AML-193 (cell line): ENCODE results near the gene NUF2.
"Not testable (repeated sequence)": the region's sequence is repeated elsewhere in the genome, so short reads cannot be mapped to it uniquely, and the experiment has no call there.

Experiments used
- DNase-seq, 2 experiments: peaks; one replicate each; lab custom pipeline; 2025; lab: John Stamatoyannopoulos, UW

NUF2 gene

GRCh38 chr1:163335216-163335615, 13.5 kb downstream of the NUF2 start:
- DNase-seq = no peak

DNA sequence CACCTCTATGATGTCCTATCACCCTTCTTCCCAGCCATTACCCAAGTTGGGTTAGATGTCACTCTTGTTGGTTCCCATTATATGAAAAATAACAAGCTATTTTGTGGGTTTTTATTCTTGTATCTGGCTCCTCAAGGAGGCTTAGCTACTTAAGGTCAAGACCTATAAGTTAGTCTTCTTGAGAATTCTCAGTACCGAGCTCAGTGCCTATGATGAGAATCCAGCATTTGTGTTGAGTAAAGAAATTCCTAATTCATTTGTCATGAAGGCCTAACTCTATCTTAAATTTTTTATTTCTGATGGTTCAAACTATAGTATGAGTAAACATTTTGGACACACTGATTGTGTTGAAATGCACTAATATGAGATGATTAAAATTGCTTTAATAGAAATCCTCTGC, 15.9 kb downstream of the NUF2 start:
- DNase-seq = no peak

DNA sequence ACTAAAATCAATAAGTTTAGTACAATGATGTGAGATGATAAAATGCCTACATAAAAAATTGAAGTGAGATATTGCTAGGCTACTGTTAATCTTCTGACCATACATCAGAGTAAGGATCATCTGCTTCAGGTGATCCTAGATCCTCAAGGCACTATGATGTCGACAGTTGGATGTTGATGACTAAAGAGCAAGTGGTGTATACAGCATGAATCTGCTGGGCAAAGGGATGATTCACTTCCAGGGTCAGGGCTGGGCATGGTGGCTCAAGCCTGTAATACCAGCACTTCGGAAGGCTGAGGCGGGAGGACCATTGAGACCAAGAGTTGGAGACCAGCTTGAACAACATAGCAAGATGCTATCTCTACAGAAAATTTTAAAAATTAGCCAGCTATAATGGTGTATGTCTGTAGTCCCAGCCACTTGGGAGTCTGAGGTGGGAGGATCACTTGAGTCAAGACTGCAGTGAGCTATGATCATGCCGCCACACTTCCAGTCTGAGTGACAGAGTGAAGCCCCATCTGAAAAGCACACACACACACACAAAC, 24.6 kb downstream of the NUF2 start:
- DNase-seq = no peak

GRCh38 chr1:163347106-163347505, 25.4 kb downstream of the NUF2 start:
- DNase-seq = no peak

DNA sequence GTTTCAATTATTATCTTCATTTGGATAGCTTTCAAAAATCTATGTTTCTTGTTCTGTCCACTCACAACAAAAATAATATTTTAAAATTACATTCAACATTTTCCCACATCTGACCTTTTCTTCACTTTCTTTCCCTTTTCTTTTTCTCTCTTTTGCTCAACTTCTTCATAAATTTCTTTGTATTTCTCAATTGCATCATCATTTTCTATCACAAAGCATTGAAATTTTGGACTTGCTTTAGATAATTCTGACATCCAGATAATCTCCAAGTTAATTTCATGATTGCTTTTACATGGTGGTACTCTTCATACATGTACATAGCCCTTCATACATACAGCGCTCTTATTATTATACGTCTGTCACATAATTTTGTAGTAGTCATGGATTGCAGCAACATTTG, 30.2 kb downstream of the NUF2 start:
- no peak for DNase-seq

GRCh38 chr1:163357378-163357777, 35.6 kb downstream of the NUF2 start:
- no peak for DNase-seq

DNA sequence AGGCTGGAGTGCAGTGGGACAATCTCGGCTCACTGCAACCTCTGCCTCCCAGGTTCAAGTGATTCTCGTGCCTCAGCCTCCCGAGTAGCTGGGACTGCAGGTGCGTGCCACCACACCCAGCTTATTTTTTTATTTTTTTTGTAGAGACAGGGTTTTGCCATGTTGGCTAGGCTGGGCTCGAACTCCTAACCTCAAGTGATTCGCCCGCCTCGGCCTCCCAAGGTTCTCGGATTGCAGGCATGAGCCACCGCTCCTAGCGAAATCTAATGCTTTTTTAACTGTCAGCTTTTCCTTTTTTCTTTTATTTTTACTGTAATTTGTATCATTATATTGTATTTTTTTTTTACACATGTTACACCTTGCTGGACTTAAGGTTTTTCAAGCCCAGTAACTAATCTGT, 36.4 kb downstream of the NUF2 start:
- not testable (repeated sequence) for DNase-seq

DNA sequence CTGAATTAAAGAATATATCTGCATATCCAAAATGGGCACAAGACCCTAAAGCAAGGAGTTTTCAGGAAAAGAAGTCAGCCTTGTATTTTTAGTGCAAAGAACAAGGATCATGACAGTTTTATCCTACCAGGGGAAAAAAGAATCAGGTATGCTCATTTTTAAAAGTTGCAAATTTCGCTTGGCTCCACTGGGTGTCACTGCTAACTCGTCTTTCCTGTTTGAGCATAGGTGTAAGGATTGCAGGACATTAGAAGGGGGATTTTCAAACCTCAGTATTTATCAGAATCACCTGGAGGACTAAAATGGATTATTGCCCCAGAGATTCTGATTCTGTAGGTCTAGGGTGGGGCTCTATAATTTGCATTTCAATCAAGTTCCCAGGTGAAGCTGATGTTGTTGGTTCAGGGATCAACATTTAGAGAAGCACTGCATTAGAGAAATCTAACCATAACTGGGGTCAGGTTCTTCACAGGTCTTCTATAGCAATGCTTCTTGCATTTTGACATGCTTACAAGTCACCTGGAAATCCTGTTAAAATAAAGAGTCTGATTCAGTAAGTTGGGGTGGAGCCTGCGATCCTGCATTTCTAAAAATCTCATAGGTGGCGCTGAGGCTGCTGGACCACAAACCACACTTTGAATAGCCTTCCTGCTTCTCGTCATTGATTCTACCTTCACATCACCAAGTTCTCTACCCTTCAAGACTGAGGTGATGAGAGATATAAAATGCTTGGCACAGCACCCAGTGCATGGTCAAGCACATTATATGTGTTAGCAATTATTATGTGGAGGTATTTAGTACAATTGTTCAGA, 39.6 kb downstream of the NUF2 start:
- DNase-seq = peak in 1 of 2 experiments; percentile 25

DNA sequence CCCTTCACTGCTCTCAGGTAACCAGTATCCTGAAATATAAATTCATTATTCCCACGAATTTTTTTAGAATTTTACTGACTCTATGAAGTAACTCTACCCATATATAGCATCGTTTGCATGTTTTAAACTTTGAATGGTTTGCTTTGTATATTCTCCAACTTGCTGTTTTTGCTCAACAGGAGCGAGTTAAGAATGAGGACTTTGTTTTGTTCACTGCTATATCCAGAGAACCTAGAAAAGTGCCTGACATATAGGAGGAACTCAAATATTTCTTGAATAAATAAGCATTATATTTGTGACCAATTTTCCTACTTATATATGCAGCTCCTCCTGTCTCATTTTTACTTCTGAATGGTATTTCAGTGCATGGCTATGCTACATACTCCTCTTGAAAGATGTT, 43.4 kb downstream of the NUF2 start:
- DNase-seq = no peak

GRCh38 chr1:163366555-163366954, 44.8 kb downstream of the NUF2 start:
- no peak for DNase-seq

DNA sequence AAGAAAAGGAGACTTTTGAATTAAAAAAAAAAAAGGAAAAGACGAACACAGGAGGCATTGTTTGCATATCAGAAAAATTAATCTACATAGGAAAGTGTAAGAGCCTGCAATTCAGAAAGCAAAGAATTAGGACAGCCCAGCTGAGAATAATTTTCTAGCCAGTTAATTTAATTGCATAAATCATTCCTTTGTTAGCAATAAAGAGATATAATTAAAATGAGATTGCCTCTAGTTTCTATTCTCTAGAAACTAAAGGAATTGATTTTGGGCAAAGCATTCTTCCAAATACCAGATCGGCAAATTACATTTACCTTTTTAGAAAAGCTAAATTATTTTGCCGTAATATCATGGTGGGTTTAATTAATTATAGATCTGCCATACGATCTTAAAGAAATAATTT, 46.0 kb downstream of the NUF2 start:
- DNase-seq = no peak

DNA sequence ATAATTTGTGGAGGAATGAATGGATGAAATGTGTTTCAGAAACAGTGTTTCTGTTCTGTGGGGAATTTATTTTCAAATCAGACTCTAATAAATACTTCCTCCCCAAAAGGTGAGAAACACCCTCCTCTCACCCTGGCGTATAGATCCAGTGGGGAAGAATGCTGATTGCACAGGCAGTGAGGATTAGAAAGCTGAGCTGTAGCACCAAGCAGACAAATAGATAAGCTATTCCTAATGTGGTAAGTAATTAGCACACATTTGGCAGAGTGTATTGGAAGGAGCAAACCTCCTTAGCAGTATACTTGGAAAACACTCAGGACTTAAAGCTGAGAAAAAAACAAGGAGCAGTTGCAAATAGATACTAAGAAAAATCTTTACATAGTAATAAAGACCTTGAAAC, 50.8 kb downstream of the NUF2 start:
- DNase-seq = no peak

- DNase-seq = no peak
These were observed 56.8 kb downstream of the NUF2 start for GRCh38 chr1:163378554-163378953.

- DNase-seq = no peak
These were observed 58.0 kb downstream of the NUF2 start for GRCh38 chr1:163379801-163380200.

- no peak for DNase-seq
These were observed 59.9 kb downstream of the NUF2 start for GRCh38 chr1:163381487-163382184.

GRCh38 chr1:163382395-163382794, 60.6 kb downstream of the NUF2 start:
- no peak for DNase-seq

DNA sequence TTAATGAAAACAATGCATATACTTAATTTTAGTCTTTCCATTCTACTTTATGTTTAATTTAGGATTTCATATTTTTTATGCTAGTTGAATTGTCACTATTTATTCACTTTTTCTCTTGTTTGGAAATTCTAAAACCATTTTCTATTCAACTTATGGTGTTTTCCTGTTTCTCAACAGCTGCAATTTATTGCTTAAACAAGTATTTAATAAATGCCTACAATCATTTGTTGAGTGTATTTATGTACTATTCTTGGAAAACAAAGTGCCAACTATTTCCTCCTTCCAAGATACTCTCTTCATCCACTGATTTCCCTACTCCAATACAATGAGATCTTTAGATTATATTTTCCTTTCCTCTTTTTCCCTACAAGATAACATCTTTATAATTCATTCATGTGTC, 65.4 kb downstream of the NUF2 start:
- DNase-seq = no peak

GRCh38 chr1:163388970-163389369, 67.2 kb downstream of the NUF2 start:
- no peak for DNase-seq

GRCh38 chr1:163395790-163396189, 74.0 kb downstream of the NUF2 start:
- DNase-seq = no peak

- no peak for DNase-seq
These were observed 75.9 kb downstream of the NUF2 start for GRCh38 chr1:163397451-163398200.

DNA sequence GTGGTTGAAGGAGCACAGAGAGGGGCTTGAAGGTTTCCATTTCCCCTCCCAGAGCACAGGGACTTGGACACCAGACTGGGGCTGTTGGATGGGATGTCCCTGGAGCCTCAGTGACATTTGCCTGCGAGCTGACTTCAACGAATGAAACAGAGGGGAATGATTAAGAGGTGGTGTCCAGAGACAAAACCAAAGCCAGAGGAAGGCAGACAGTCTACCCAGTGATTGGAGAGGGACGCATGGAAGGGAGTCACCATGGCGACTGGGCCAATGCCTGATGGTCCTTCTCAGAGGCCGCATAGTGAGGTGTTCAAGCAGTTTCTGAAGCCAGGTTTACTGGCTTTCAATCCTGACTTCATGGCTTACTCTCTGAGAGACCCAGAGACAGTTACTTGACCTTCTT, 77.2 kb downstream of the NUF2 start:
- no peak for DNase-seq

- no peak for DNase-seq
These were observed 78.3 kb downstream of the NUF2 start for GRCh38 chr1:163399976-163400601.
